WTC11 (cell line): ENCODE results near the gene MCM3AP. TPM values are rescaled to one million over a fixed set of nuclear protein-coding genes. Genes with fewer than 3 reads are reported as not detected.
A peak's percentile ranks its signal among the peaks of the same experiment; 100 is the strongest.

ENCODE experiments used
- ATAC-seq: fragments of 200-7000 bp; cut with Tn5 transposase; 2 replicates; pipeline ENCODE4 v1.10.0; 2021; ENCODE audit warnings: mild to moderate bottlenecking, moderate library complexity
- CTCF ChIA-PET: fragments of 300-600 bp; sonication (Branson Sonifier 250); formaldehyde crosslinking; loops from one replicate; lab custom pipeline; 2021; ENCODE audit warnings: antibody characterized with exemption; lab: Charles Lee
- POLR2A ChIA-PET: fragments of 350-600 bp; sonication (Branson Sonifier 250); formaldehyde crosslinking; loops from one replicate; lab custom pipeline; 2021; ENCODE audit warnings: antibody characterized with exemption; lab: Charles Lee
- DNase-seq: peaks from one replicate; pipeline ENCODE4 v3.0.0; 2021; ENCODE audit warnings: low spot score
- H3K27ac Mint-ChIP-seq: 2 replicates; pipeline ENCODE4 v1.8.0; 2021; ENCODE audit warnings: mixed read lengths
- H3K27me3 Mint-ChIP-seq: 2 replicates; pipeline ENCODE4 v1.8.0; 2021; ENCODE audit warnings: low read depth, mild to moderate bottlenecking, moderate library complexity, mixed read lengths
- H3K36me3 Mint-ChIP-seq: 2 replicates; pipeline ENCODE4 v1.8.0; 2021; ENCODE audit warnings: mixed read lengths
- H3K4me1 Mint-ChIP-seq: 2 replicates; pipeline ENCODE4 v1.8.0; 2022; ENCODE audit warnings: mixed read lengths
- H3K4me3 Mint-ChIP-seq: 2 replicates; pipeline ENCODE4 v1.8.0; 2021; ENCODE audit warnings: mild to moderate bottlenecking, moderate library complexity, mixed read lengths
- H3K9me3 Mint-ChIP-seq: 2 replicates; pipeline ENCODE4 v1.8.0; 2021; ENCODE audit warnings: mixed read lengths
- ARID4B ChIP-seq: sonication (generic); formaldehyde crosslinking; IDR thresholded peaks from 2 replicates; pipeline ENCODE4 v1.8.0; 2023; ENCODE audit warnings: missing genetic modification reagents, mild to moderate bottlenecking, borderline replicate concordance
- ATF1 ChIP-seq: sonication (generic); formaldehyde crosslinking; IDR thresholded peaks from 2 replicates; pipeline ENCODE4 v1.8.1; 2023; ENCODE audit warnings: mild to moderate bottlenecking, moderate library complexity, missing genetic modification reagents
- CDX4 ChIP-seq: fragments of 250-450 bp; sonication (Bioruptor Pico); IDR thresholded peaks from 2 replicates; pipeline ENCODE4 v1.9.0; 2021; ENCODE audit warnings: moderate library complexity, mild to moderate bottlenecking, inconsistent platforms, borderline replicate concordance
- EMX1 ChIP-seq: fragments of 250-450 bp; sonication (Bioruptor Pico); IDR thresholded peaks from 2 replicates; pipeline ENCODE4 v1.8.0; 2021; ENCODE audit warnings: mild to moderate bottlenecking
- ETV6 ChIP-seq: sonication (generic); formaldehyde crosslinking; IDR thresholded peaks from 2 replicates; pipeline ENCODE4 v1.8.1; 2022; ENCODE audit warnings: mild to moderate bottlenecking, missing genetic modification reagents
- FOXK1 ChIP-seq: sonication (generic); formaldehyde crosslinking; IDR thresholded peaks from 2 replicates; pipeline ENCODE4 v1.8.0; 2022; ENCODE audit warnings: mild to moderate bottlenecking, moderate library complexity, missing genetic modification reagents
- FOXP1 ChIP-seq: sonication (generic); formaldehyde crosslinking; IDR thresholded peaks from 2 replicates; pipeline ENCODE4 v1.8.0; 2022; ENCODE audit warnings: missing genetic modification reagents, mild to moderate bottlenecking, moderate library complexity, borderline replicate concordance
- HMGXB4 ChIP-seq: sonication (generic); formaldehyde crosslinking; IDR thresholded peaks from 2 replicates; pipeline ENCODE4 v1.8.1; 2023; ENCODE audit warnings: mild to moderate bottlenecking, moderate library complexity, missing genetic modification reagents
- IRF2 ChIP-seq: sonication (generic); formaldehyde crosslinking; IDR thresholded peaks from 2 replicates; pipeline ENCODE4 v1.8.0; 2022; ENCODE audit warnings: low read depth, missing genetic modification reagents, borderline replicate concordance
- NFYB ChIP-seq: sonication (generic); formaldehyde crosslinking; conservative IDR thresholded peaks from 2 replicates; pipeline ENCODE4 v1.8.0; 2022; ENCODE audit warnings: low read depth, missing genetic modification reagents
- RELA ChIP-seq: sonication (generic); formaldehyde crosslinking; IDR thresholded peaks from 2 replicates; pipeline ENCODE4 v1.8.1; 2022; ENCODE audit warnings: missing genetic modification reagents, mild to moderate bottlenecking, borderline replicate concordance
- SP1 ChIP-seq: sonication (generic); formaldehyde crosslinking; conservative IDR thresholded peaks from 2 replicates; pipeline ENCODE4 v1.8.1; 2022; ENCODE audit warnings: missing genetic modification reagents
- TEAD4 ChIP-seq: sonication (generic); formaldehyde crosslinking; IDR thresholded peaks from 2 replicates; pipeline ENCODE4 v1.8.0; 2022; ENCODE audit warnings: mild to moderate bottlenecking, missing genetic modification reagents
- ZBTB43 ChIP-seq: sonication (generic); formaldehyde crosslinking; IDR thresholded peaks from 2 replicates; pipeline ENCODE4 v1.8.1; 2023; ENCODE audit warnings: mild to moderate bottlenecking, missing genetic modification reagents
- ZMAT4 ChIP-seq: fragments of 250-450 bp; sonication (Bioruptor Pico); IDR thresholded peaks from 2 replicates; pipeline ENCODE4 v1.9.0; 2021; ENCODE audit warnings: mild to moderate bottlenecking
- ZNF121 ChIP-seq: sonication (generic); formaldehyde crosslinking; IDR thresholded peaks from 2 replicates; pipeline ENCODE4 v1.8.0; 2023; ENCODE audit warnings: missing genetic modification reagents
- ZNF317 ChIP-seq: sonication (generic); formaldehyde crosslinking; IDR thresholded peaks from 2 replicates; pipeline ENCODE4 v1.8.1; 2023; ENCODE audit warnings: low read depth, mild to moderate bottlenecking, moderate library complexity, missing genetic modification reagents, borderline replicate concordance
- total RNA-seq: library from RNA; stranded (reverse); gene quantifications from 3 replicates; pipeline ENCODE4 v1.2.3, GENCODE V29; 2021
- TF ChIP-seq, protein P1 (sequence below): sonication (generic); formaldehyde crosslinking; IDR thresholded peaks from 2 replicates; pipeline ENCODE4 v1.8.1; 2022; ENCODE audit warnings: low read depth, mild to moderate bottlenecking, moderate library complexity, missing genetic modification reagents, borderline replicate concordance
- TF ChIP-seq, protein P2 (sequence below): sonication (generic); formaldehyde crosslinking; IDR thresholded peaks from 2 replicates; pipeline ENCODE4 v1.8.0; 2022; ENCODE audit warnings: mild to moderate bottlenecking, missing genetic modification reagents
- TF ChIP-seq, protein P3 (sequence below): sonication (generic); formaldehyde crosslinking; IDR thresholded peaks from 2 replicates; pipeline ENCODE4 v1.8.1; 2023; ENCODE audit warnings: mild to moderate bottlenecking, missing genetic modification reagents, moderate library complexity

Gene MCM3AP
- total RNA-seq, 1 experiment from 2014 or later = 167 TPM

DNA sequence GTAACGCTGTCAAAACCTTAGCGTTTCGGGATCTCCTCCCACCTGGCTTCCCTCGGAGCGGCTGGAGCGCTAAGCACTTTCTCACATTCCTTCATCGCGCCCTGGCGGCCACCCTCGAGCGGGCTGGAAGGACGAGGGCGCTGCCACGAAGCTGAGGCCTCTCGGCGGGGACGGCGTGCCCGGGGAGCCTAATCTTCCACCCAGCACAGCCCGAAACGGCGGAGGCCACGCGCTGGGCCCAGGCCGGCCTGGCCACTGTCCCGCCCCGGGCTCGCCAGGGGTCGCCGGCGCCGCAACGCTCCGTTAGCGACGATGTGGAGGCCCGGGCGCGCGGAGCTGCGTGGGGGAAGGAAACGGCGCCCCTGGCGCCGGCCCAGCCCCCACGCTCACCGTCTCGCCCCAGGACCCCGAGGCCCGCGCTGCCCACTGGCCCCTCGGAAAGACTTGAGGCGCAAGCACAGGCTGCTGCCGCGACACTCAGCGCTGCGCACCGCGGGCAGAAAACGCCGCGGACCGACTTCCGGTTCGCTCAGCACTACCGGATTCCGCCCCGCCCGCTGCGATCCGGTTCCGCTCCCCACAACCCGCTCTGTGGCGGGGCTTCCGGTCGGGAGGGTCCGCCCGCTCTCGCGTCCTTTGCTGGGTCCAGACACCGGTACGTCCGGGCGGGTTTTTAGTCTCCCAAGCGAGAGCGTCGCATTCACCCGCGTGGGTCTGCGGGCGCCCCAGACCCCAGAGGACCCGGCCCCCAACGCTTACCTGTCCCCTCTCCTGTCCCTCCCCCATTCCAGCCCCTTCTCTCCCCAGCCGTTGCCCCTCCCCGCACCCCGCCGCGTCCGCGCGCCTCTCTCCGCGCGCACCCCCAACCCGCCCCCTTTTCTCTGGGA lies 593 bp upstream of the MCM3AP start, which contains the start of gene YBEY:
Gene YBEY (plus strand): TSS at position 582 of the 887 bp plus-strand sequence. CDS start 572 bp downstream, outside the sequence.
- Mint-ChIP-seq H3K36me3 (peaks cover 22% of the 10 kb centered on the region), H3K9me3 (no peaks in the 10 kb centered on the region), H3K4me1 (peaks cover 49% of the 10 kb centered on the region), H3K4me3 (peak within 1 kb of the TSS; percentile 88), H3K27me3 (no peaks in the 10 kb centered on the region), H3K27ac (peak within 1 kb of the TSS; percentile 97)
- peak; percentile 87 for ATAC-seq
- CTCF ChIA-PET = interaction anchor here (0.7 kb wide), 1 partner anchor 132 kb away, joined by 3 read pairs; no protein-coding TSS in a partner anchor
- POLR2A ChIA-PET = interaction anchor here (0.5 to 1.4 kb wide), 3 partner anchors 37 to 214 kb away, joined by 3 to 4 read pairs (median 3); no protein-coding TSS in a partner anchor
- DNase-seq = peak; percentile 91
- TF ChIP-seq TEAD4 (CRISPR knock-in tag) (0 out of 2 replicates have a peak, but pooled peaks have one; percentile 48), HMGXB4 (CRISPR knock-in tag) (peak; percentile 84; the same call in 1 of the 2 replicates), ETV6 (CRISPR knock-in tag) (peak; percentile 39; the same call in 1 of the 2 replicates), ZBTB43 (peak; percentile 70; the same call in 1 of the 2 replicates), IRF2 (CRISPR knock-in tag) (no peak), FOXP1 (CRISPR knock-in tag) (peak; percentile 88; the same call in 1 of the 2 replicates), NFYB (CRISPR knock-in tag) (no peak), ZMAT4 (no peak), ARID4B (peak; percentile 87), EMX1 (CRISPR knock-in tag) (no peak), FOXK1 (peak; percentile 82), ZNF121 (no peak), SP1 (peak; percentile 81), ATF1 (peak; percentile 31; the same call in 1 of the 2 replicates), CDX4 (no peak), RELA (CRISPR knock-in tag) (peak; percentile 44; the same call in 1 of the 2 replicates), ZNF317 (CRISPR knock-in tag) (peak; percentile 34; the same call in 1 of the 2 replicates)
- TF ChIP-seq, protein P1, sequence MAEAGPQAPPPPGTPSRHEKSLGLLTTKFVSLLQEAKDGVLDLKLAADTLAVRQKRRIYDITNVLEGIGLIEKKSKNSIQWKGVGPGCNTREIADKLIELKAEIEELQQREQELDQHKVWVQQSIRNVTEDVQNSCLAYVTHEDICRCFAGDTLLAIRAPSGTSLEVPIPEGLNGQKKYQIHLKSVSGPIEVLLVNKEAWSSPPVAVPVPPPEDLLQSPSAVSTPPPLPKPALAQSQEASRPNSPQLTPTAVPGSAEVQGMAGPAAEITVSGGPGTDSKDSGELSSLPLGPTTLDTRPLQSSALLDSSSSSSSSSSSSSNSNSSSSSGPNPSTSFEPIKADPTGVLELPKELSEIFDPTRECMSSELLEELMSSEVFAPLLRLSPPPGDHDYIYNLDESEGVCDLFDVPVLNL (CRISPR knock-in tag) = peak; percentile 68; the same call in 1 of the 2 replicates
- TF ChIP-seq, protein P2, sequence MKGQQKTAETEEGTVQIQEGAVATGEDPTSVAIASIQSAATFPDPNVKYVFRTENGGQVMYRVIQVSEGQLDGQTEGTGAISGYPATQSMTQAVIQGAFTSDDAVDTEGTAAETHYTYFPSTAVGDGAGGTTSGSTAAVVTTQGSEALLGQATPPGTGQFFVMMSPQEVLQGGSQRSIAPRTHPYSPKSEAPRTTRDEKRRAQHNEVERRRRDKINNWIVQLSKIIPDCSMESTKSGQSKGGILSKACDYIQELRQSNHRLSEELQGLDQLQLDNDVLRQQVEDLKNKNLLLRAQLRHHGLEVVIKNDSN (CRISPR knock-in tag) = no peak
- TF ChIP-seq, protein P3, sequence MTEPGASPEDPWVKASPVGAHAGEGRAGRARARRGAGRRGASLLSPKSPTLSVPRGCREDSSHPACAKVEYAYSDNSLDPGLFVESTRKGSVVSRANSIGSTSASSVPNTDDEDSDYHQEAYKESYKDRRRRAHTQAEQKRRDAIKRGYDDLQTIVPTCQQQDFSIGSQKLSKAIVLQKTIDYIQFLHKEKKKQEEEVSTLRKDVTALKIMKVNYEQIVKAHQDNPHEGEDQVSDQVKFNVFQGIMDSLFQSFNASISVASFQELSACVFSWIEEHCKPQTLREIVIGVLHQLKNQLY (CRISPR knock-in tag) = peak; percentile 51; the same call in 1 of the 2 replicates
